Jurkat, Clone E6-1 (cell line): Measurements from ENCODE around the gene SLC2A3. TPM values are rescaled to one million over a fixed set of nuclear protein-coding genes. Genes with fewer than 3 reads are reported as not detected.
"Not testable (repeated sequence)": the region's sequence is repeated elsewhere in the genome, so short reads cannot be mapped to it uniquely, and the experiment has no call there.

Source experiments
- DNase-seq: peaks from one replicate; pipeline ENCODE4 v3.0.0-alpha.2; 2011; ENCODE audit warnings: low read depth, low spot score
- H3K4me3 ChIP-seq: 2 replicates; pipeline ENCODE4 v1.5.1; 2011; ENCODE audit warnings: mild to moderate bottlenecking, low read length, control low read depth, moderate library complexity
- polyA plus RNA-seq: library from polyadenylated mRNA; unstranded; fragments of >200 nt; gene quantifications from one replicate; pipeline ENCODE4 v1.2.1, GENCODE V29; 2012; ENCODE audit warnings: missing spikeins; ENCODE audit not compliant: insufficient read length, insufficient read depth

SLC2A3 gene
- 9.5 TPM for polyA plus RNA-seq

DNA sequence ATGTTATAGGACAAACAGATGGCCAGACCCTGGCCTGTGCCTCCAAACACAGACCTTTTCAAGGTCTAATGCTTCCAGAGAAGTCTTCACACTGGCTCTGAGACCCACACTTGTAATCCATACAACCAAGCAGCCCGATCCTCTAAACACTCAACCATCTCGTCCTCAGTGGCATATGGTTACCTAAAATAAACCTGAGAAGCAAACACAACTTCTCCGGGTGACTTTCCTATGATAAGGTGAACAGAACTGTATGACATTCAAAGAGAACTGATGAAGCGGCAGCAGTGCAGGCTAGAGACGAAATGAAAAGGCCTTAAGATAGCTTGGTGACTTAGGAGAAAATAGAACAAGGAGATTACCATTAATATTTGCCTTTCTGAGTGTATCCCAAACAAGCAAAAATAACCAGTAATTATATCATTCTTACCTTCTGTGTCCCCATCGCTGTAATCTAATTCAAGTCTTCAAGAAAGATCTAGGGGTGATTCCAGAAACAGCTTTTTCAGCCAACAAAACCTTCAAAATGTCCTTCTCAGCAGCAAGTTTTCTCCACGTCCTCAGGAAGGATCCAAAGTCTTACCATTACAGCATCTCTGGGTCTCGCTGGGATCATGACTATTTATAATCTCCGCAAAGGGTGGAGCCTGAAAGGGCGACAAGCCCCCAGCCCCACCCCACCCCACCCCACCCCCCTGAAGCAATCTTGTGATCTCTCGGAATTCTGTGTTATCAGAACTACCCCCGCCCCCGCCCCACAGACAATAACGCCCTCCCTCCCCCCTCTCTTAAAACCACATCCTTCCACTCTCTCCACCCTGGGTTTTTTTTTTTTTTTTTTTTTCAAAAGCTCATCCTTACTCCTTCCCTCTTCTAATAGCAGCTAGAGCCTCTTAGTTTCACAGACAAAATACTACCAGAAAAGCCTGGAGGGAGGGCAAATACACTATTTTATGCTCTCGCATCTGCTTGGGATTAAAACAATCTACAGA, at the start of gene SLC2A3:
SLC2A3 (minus strand) TSS at position 598 of the 992 bp plus-strand sequence; CDS start at position 445, 153 bp downstream.
- peak; percentile 93 for DNase-seq
- peak within 1 kb of the TSS; percentile 52 for H3K4me3 ChIP-seq

DNA sequence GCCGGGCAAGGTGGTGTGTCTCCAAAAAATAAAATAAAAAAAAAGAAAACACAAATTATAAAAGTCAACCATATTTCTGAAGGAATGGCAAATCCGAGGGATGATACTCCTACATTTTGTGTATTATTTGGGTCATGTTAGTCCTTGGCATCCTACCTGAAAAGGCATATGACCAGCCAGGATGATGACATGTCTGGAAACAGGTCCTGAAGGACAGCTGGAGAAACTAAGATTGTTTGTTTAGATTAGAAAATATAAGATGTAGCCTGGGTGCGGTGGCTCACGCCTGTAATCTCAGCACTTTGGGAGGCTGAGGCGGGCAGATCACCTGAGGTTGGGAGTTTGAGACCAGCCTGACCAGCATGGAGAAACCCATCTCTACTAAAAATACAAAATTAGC, 48.9 kb upstream of the SLC2A3 start:
- H3K4me3 ChIP-seq, result no peak overlapping the region
- no peak for DNase-seq

DNA sequence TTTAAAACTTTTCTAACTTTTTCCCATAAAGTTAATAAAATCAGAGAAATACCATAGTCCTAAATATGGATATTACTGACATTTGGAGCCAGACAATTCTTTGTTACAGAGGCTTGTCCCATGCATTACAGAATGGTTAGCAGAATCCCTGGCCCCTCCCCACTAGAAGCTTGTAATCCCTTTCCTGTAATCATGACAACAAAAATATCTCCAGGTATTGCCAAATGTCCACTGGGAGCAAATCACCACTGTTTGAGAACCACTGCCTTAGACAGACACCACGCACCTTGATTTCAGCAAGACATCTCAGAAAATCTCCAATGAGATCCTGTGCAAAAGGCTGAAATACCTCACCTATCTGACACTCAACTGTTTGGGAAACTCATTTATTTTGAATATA, 47.5 kb upstream of the SLC2A3 start:
- H3K4me3 ChIP-seq, DNase-seq: not testable (repeated sequence)

DNA sequence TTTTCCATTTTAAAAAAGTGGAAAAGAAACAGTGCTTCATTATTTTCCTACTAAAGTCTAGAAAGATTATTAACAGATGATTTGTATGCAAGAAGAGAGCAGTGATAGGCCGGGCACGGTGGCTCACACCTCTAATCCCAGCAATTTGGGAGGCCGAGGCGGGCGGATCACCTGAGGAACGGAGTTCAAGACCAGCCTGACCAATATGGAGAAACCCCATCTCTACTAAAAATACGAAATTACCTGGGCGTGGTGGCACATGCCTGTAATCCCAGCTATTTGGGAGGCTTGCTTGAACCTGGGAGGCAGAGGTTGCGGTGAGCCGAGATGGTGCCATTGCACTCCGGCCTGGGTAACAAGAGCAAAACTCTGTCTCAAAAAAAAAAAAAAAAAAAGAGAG, 47.0 kb upstream of the SLC2A3 start:
- DNase-seq, H3K4me3 ChIP-seq: not testable (repeated sequence)

DNA sequence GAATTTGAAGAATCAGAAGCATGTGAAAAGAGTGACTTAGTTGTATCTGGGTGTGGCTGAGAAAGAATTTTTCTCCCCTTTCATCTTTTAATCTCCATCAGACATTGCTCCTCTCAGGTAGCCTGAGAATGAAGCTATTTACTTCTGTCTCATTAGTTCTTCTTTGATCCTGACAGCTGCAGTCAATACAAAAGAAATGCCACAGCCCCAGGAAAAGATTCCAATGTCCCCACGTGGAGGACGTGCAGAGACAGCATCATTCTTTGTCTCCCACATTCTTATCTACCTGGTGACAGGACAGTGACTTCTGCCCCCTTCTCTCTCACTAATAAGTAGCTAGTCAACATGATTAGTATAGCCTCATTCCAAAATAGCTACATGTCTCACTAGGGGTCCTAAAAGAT, 46.3 kb upstream of the SLC2A3 start:
- not testable (repeated sequence) for DNase-seq, H3K4me3 ChIP-seq

DNA sequence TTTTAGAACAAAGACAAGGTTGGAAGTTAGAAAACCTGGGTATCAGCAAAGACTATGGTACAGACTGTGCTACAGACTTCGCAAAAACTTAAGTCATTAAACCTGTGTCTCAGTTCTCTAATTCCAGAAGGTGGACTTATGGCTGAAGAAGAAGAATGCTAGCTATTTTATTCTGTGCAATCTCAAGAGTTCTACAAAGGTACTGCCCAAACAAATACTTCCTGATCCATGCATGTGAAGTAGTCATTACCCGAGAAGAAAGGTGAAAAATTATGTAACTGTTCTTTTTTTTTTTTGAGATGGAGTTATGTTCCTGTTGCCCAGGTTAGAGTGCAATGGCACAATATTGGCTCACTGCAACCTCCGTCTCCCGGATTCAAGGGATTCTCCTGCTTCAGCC, 45.5 kb upstream of the SLC2A3 start:
- no peak for DNase-seq
- no peak overlapping the region for H3K4me3 ChIP-seq

DNA sequence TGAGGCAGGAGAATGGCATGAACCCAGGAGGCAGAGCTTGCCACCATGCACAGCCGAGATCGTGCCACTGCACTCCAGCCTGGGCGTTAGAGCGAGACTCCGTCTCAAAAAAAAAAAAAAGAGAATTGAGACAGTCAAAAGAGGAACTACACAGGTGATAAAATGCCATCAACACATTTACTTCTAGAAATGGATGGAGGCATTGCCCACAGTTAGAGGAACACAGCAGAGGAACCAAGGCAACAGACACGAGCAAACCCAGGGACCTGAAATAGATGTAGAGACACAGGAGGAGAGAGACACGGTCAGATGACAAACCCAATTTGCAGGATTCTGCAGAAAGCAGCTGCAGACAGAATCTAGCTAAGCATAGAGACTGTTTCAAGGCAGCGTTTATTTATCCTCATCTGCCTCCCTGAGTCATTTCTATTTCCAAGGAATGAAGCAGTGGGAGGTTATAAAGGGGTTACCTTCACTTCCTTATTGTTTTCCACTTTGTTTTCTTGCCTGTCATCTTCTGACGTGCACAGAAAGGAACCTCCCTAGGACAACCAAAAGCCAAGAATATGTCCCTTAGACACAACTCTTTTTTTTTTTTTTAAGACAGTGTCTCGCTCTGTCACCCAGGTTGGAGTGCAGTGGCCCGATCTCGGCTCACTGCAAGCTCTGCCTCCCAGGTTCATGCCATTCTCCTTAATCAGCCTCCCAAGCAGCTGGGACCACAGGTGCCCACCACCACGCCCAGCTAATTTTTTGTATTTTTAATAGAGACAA, 41.6 kb upstream of the SLC2A3 start:
- not testable (repeated sequence) for DNase-seq, H3K4me3 ChIP-seq

DNA sequence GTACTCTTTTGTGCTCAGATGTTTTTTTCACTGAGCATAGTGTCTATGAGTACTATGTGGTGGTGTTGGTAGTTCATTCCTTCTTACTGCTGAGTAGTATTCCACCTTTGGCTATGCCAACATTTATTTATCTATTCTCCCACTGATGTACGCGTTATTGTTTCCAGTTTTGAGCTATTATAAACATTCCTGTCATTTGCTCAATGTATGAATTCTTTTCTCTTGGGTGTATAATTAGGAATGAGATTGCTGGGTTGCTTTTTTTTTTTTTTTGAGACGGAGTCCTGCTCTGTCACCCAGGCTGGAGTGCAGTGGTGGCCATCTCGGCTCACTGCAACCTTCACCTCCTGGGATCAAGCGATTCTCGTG, 37.5 kb upstream of the SLC2A3 start:
- DNase-seq, result no peak
- H3K4me3 ChIP-seq, result no peak overlapping the region

DNA sequence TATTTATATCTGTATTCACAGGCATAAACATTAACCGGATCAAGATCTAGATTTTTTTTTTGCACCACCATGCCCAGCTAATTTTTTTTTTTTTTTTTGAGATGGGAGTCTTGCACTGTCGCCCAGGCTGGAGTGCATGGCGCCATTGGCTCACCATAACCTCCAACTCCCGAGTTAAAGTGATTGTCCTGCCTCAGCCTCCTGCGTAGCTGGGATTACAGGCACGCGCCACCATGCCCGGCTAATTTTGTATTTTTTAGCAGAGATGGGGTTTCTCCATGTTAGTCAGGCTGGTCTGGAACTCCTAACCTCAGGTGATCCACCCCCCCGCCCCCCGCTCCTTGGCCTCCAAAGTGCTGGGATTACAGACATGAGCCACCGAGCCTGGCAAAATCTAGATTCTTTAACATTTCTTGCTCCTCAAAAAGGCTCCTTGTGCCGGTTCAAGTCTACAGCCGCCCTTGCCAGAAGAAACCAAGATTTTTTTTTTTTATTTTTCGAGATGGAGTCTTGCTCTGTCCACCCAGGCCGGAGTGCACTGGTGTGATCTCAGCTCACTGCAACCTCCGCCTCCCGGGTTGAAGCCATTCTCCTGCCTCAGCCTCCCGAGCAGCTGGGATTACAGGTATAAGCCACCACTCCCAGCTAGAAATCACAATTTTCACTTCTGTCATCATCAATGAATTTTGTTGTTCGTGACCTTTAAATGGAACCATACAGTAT, 36.9 kb upstream of the SLC2A3 start:
- H3K4me3 ChIP-seq, result no peak overlapping the region
- no peak for DNase-seq

DNA sequence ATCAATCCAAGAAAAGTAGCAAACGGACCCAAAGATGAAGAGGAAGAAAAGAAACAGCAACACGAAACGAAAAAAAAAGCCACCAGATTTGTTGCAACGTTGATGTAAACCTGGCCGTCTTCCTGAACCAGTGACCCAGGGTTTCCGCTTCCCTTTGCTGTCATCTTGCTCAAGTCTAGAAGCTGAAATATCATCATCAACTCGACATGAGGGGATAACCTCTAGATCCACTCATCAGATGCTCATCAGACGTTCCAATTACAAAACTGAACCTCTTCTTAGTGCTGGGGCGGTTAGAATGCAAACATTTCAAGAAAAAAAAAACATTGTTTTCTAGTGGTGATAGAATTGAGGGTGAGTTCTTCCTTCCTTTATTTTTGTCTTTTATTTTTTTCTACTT, 36.3 kb upstream of the SLC2A3 start:
- not testable (repeated sequence) for DNase-seq, H3K4me3 ChIP-seq

DNA sequence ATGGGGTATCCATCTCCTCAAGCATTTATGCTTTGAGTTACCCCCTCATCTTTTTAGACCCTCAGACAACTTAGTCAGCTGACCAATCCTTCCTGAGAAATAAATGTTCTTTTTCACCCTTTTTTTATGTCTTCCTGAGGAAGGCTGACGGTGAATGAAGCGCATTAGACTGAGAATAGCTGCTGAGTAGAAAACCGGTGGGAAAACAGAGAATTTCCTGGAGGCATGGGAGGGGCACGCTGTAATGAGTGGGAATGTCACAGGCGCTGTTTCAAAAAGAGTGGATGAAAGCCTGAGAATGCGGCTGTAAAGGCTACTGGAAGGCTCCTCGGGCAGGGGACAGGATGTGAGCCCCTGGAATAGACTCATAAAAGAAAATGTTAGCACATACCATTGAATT, 35.8 kb upstream of the SLC2A3 start:
- not testable (repeated sequence) for DNase-seq, H3K4me3 ChIP-seq

DNA sequence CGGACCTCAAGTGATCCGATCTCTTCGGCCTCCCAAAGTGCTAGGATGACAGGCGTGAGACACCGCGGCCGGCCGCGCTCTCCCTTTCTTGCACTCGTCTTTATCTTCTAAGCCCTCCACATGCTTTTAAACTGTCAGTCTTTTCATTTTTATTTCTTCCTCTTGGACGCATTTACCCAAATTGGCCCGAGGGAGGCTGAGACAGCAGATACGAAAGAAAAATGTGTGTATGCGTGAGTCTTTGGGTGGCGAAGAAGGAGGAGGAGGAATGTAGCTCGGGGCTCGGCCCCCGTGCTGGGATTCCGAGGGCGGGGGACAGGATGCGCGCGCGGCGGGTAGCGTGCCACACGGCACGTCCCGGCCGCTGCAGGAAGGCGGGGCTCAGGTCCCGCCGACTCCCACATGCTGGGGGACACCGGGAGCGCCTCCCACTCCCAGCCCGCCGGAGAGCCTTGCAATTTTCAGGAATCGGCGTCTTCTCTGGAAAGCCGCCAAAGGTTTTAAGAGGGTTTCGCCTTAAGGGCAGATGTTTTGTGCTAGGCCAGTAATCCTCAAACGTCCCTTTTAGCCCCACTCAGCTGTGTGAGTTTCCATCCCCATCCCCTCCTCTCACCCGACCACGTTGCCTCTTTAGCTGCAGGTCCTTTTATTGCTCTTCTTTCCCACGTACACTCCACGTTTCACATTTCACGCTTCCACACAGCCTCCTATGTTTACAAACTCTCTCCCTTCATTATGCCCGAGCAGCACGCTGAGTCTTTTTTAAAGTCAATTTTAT, 34.7 kb upstream of the SLC2A3 start:
- DNase-seq, result peak; percentile 59
- H3K4me3 ChIP-seq, result peak overlapping the region; percentile 31

DNA sequence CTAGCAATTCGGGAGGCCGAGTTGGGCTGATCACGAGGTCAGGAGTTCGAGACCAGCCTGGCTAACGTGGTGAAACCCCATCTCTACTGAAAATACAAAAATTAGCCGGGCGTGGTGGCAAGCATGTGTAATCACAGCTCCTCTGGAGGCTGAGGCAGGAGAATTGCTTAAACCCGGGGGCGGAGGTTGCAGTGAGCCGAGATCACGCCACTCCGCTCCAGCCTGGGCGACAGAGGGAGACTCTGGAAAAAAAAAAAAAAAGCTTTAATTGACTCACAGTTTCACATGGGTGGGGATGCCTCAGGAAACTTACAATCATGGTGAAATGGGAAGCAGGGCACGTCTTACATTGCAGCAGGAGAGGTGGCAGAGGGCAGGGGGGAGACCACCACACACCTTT, 30.6 kb upstream of the SLC2A3 start:
- DNase-seq, result no peak
- no peak overlapping the region for H3K4me3 ChIP-seq

DNA sequence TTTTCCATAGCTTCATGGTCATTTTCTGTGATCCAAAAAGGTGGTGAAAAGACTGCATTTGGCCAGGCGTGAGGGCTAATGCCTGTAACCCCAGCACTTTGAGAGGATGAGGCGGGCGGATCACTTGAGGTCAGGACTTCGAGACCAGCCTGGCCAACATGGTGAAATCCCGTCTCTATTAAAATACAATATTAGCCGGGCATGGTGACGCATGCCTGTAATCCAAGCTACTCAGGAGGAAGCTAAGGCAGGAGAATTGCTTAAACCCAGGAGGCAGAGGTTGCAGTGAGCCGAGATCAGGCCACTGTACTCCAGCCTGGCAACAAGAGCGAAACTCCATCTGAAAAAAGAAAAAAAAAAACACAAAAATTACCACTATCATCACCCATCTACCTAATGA, 28.7 kb upstream of the SLC2A3 start:
- not testable (repeated sequence) for H3K4me3 ChIP-seq, DNase-seq

DNA sequence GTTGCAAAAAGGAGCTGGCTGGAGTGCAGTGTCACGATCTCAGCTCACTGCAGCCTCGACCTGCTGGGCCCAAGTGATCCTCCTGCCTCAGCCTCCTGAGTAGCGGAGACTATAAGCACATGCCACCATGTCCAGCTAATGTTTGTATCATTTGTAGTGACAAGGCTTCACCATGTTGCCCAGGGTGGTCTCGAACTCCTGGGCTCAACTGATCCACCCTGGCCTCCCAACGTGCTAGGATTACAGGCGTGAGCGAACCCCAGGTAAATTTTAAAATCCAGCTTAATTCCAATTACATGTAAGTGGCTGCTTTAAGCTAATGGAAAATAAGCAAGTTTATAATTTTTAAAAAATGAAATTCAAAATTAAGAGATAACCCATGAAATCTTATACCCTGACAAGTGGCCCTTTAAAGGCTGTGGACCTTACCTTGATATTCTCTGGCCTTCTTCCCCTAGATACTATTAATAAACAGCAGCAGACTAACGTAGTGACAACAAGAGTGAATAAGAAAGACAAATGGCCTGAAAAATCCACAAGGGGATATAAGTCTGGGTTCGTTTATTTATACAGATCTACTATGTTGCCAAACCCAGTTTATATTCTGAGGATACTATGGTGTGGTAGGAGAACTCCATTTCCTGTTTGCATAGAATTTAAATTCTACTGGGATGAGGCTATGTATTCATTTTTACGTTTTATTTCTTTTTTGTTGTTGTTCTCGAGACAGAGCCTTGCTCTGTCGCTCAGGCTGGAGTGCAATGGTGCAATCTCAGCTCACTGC, 25.6 kb upstream of the SLC2A3 start:
- peak overlapping the region; percentile 61 for H3K4me3 ChIP-seq
- no peak for DNase-seq

DNA sequence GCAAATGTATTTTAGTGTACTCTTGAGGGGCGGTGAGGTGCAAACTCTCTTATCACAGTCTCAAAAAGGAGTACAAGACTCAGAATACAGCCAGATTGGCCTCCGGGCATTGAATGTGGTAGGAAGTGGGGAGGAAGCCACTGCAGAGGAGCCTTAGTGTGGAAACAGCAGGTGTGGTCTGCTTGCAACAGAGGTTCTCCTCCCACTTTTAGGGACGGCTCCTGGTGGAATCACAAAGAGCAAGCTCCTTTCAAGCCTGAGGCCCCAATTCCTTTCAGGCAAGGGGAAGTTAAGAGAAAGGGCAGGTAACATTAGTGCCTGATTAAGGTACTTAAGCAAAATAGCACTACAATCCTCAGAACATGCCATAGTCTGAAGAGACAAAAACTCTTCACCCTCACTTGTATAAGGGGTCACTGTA, 23.7 kb upstream of the SLC2A3 start:
- peak; percentile 94 for DNase-seq
- peak overlapping the region; percentile 61 for H3K4me3 ChIP-seq

DNA sequence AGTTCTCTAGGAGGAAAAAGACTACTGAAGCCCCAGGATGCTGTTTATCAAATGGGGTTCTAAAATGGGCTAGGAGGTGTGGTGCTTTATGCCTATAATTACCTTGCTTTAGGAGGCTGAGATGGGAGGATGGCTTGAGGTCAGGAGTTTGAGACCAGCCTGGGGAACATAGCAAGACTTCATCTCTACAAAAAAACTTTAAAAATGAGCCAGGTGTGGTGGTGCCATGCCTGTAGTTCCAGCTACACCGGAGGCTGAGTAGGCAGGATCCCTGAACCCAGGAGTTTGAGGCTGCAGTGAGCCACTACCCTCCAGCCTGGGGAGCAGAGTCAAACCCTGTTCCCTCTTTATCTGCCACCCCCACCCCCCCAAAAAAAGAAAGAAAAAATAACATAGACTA, 23.3 kb upstream of the SLC2A3 start:
- H3K4me3 ChIP-seq, result peak overlapping the region; percentile 61
- peak; percentile 27 for DNase-seq

DNA sequence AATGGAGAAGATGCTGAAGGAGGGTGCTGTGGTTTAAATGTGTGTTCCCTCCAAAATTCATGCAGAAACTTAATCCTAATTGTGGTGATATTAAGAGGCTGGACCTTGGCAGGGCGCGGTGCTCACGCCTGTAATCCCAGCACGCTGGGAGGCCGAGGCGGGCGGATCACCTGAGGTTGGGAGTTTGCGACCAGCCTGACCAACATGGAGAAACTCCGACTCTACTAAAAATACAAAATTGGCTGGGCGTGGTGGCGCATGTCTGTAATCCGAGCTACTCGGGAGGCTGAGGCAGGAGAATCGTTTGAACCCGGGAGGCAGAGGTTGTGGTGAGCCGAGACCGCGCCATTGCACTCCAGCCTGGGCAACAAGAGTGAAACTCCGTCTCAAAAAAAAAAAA, 18.9 kb upstream of the SLC2A3 start:
- not testable (repeated sequence) for DNase-seq, H3K4me3 ChIP-seq
